K562 (cell line): ENCODE data around the gene GRHPR. TPM values are rescaled to one million over a fixed set of nuclear protein-coding genes. Genes with fewer than 3 reads are reported as not detected.

Source experiments
- CBFA2T3 ChIP-seq: fragments of 450-650 bp; IDR thresholded peaks from 2 replicates; pipeline ENCODE4 v1.6.1; 2017
- CC2D1A ChIP-seq: fragments of 450-650 bp; IDR thresholded peaks from 2 replicates; pipeline ENCODE4 v1.6.1; 2017; ENCODE audit warnings: mild to moderate bottlenecking
- CREBBP ChIP-seq: IDR thresholded peaks from one replicate; pipeline ENCODE4 v1.6.1; 2012; ENCODE audit warnings: low read depth, mild to moderate bottlenecking, control low read depth, inconsistent platforms, low read length
- EP300 ChIP-seq: IDR thresholded peaks from 2 replicates; pipeline ENCODE4 v1.6.1; 2012; ENCODE audit warnings: low read length, improper control_type of control experiment
- HNRNPL ChIP-seq: fragments of 200-400 bp; formaldehyde crosslinking; IDR thresholded peaks from 2 replicates; pipeline ENCODE4 v1.6.1; 2017; ENCODE audit warnings: low read depth, mild to moderate bottlenecking, low read length
- HOXB6 ChIP-seq: fragments of 250-450 bp; sonication (Bioruptor Pico); IDR thresholded peaks from 2 replicates; pipeline ENCODE4 v1.5.1; 2022; ENCODE audit warnings: mild to moderate bottlenecking, borderline replicate concordance
- MCM5 ChIP-seq: fragments of 450-650 bp; IDR thresholded peaks from 2 replicates; pipeline ENCODE4 v1.6.1; 2016; ENCODE audit warnings: low read depth
- NR2C1 ChIP-seq, 2 experiments: fragments of 450-650 bp; IDR thresholded peaks; 2 replicates each; pipeline ENCODE4 v1.6.1; 2017; ENCODE audit warnings: mild to moderate bottlenecking in 2 of 2, antibody characterized with exemption in 1 of 2, inconsistent platforms in 1 of 2, missing compliant biosample characterization in 1 of 2, missing genetic modification characterization in 1 of 2
- PCBP2 ChIP-seq: fragments of 200-400 bp; formaldehyde crosslinking; IDR thresholded peaks from 2 replicates; pipeline ENCODE4 v1.6.1; 2018; ENCODE audit warnings: low read length, low read depth, mild to moderate bottlenecking, moderate library complexity; ENCODE audit not compliant: poor library complexity, severe bottlenecking
- PRMT5 ChIP-seq: sonication (generic); formaldehyde crosslinking; IDR thresholded peaks from 2 replicates; pipeline ENCODE4 v1.5.0; 2020; ENCODE audit warnings: missing genetic modification reagents
- PURB ChIP-seq: sonication (generic); formaldehyde crosslinking; IDR thresholded peaks from 2 replicates; pipeline ENCODE4 v1.9.0; 2021; ENCODE audit warnings: low read depth, mild to moderate bottlenecking, missing genetic modification reagents
- SIN3B ChIP-seq: fragments of 450-650 bp; IDR thresholded peaks from 2 replicates; pipeline ENCODE4 v1.6.1; 2017; ENCODE audit warnings: low read depth, mild to moderate bottlenecking, moderate library complexity
- SP2 ChIP-seq: IDR thresholded peaks from 2 replicates; pipeline ENCODE4 v1.6.1; 2011; ENCODE audit warnings: mild to moderate bottlenecking, low read depth, low read length, moderate library complexity; ENCODE audit not compliant: poor library complexity, severe bottlenecking; ENCODE audit errors: extremely low read depth
- ZFP30 ChIP-seq: fragments of 250-450 bp; sonication (Bioruptor Pico); IDR thresholded peaks from 2 replicates; pipeline ENCODE4 v1.8.0; 2022; ENCODE audit warnings: moderate library complexity, mild to moderate bottlenecking, inconsistent platforms, borderline replicate concordance
- ZNF175 ChIP-seq: fragments of 200-800 bp; sonication (Bioruptor generic); IDR thresholded peaks from 2 replicates; pipeline ENCODE4 v1.6.1; 2016; ENCODE audit warnings: low read depth, mild to moderate bottlenecking, missing genetic modification characterization, missing compliant biosample characterization
- polyA plus RNA-seq, 8 experiments: library from polyadenylated mRNA; depleted of rRNA in 4 of 8; stranded (reverse) in 5 of 8; unstranded in 3 of 8; fragments of >200 nt; fragmentation: Nextera tagmentation in 2 of 8; fragmentation: Illumina TruSeq in 1 of 8; extraction: Ambion mirVana in 2 of 8; extraction: Trizol in 1 of 8; gene quantifications; 2 replicates each; pipeline versions ENCODE4 v1.2.1 to v1.2.3, GENCODE V29; 2011 to 2014; ENCODE audit warnings: inconsistent platforms in 1 of 8, missing spikeins in 1 of 8
- total RNA-seq, 7 experiments: library from RNA; depleted of rRNA in 6 of 7; stranded (reverse); fragments of >200 nt in 6 of 7; fragmentation: Illumina TruSeq in 2 of 7; extraction: Trizol in 2 of 7; gene quantifications; 2 replicates each; pipeline versions ENCODE4 v1.2.1 to v1.2.3, GENCODE V29; 2011 to 2021; ENCODE audit warnings: low replicate concordance in 1 of 7
- TF ChIP-seq, protein P1 (sequence below): fragments of 250-450 bp; sonication (Bioruptor Pico); IDR thresholded peaks from 2 replicates; pipeline ENCODE4 v1.8.0; 2021; ENCODE audit warnings: moderate library complexity, mild to moderate bottlenecking, inconsistent platforms
- TF ChIP-seq, protein P2 (sequence below): fragments of 250-450 bp; sonication (Bioruptor Pico); IDR thresholded peaks from 2 replicates; pipeline ENCODE4 v1.6.1; 2021; ENCODE audit warnings: mild to moderate bottlenecking
- TF ChIP-seq, protein P3 (sequence below): sonication (generic); formaldehyde crosslinking; IDR thresholded peaks from 2 replicates; pipeline ENCODE4 v1.8.0; 2022; ENCODE audit warnings: mild to moderate bottlenecking, missing genetic modification reagents
- TF ChIP-seq, protein P4 (sequence below): fragments of 450-650 bp; IDR thresholded peaks from 2 replicates; pipeline ENCODE4 v1.6.1; 2016; ENCODE audit warnings: low read depth, mild to moderate bottlenecking, moderate library complexity
- TF ChIP-seq, protein P5 (sequence below): IDR thresholded peaks from 2 replicates; pipeline ENCODE4 v1.6.1; 2011; ENCODE audit warnings: borderline replicate concordance, low read depth, mild to moderate bottlenecking, moderate library complexity, low read length; ENCODE audit not compliant: insufficient read depth, poor library complexity, severe bottlenecking

GRHPR gene
- total and polyA plus RNA-seq, 9 of the 15 experiments (the other 6 are each of a cell fraction or from before 2014, with no cell fraction given): 38.9 to 144 (median 120) TPM

DNA sequence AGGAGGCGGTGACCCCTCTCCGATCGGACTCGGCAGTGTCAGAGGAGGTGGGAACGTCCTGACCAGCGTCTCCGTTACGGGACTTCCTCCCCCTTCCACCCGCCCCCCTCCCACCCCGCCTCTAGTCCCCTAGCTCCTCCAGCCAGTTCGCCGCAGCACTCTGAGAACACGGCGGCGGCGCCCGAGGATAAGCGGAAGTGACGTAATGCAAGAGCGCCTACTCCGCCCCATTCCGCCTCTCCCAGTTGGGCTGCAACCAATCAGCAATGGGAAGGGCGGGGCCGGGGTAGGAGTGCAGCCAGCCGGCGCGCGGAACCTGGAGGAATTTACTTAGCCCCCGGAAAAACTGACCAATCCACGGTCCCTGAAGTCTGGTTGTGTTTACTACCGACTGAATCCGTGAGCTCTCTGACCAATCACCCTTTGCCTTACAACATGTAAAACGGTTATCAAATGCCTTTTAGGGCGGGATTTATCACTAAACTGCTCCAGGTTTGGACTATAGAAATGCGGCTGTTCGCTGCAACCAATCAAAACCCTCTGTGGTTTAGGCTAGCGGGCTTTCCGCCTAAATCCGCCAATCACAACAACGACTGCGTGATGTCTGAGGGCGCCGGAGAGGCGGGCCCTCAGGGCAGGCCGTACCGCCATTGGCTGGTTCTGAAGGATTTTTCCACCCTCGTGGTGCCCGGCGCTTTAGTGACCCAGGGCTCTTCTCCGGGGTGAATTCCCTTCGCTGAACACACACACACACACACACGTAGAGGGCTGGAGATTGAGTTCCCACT, 42.9 kb downstream of the GRHPR start, which contains the start of gene ZBTB5 (continued):
- TF ChIP-seq, protein P1, sequence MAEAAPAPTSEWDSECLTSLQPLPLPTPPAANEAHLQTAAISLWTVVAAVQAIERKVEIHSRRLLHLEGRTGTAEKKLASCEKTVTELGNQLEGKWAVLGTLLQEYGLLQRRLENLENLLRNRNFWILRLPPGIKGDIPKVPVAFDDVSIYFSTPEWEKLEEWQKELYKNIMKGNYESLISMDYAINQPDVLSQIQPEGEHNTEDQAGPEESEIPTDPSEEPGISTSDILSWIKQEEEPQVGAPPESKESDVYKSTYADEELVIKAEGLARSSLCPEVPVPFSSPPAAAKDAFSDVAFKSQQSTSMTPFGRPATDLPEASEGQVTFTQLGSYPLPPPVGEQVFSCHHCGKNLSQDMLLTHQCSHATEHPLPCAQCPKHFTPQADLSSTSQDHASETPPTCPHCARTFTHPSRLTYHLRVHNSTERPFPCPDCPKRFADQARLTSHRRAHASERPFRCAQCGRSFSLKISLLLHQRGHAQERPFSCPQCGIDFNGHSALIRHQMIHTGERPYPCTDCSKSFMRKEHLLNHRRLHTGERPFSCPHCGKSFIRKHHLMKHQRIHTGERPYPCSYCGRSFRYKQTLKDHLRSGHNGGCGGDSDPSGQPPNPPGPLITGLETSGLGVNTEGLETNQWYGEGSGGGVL (CRISPR knock-in tag): no peak
- TF ChIP-seq SP2 (peak; percentile 85), MCM5 (no peak), HOXB6 (CRISPR knock-in tag) (no peak), EP300 (peak; percentile 22; the same call in 1 of the 2 replicates), HNRNPL (no peak), PCBP2 (no peak), ZNF175 (CRISPR knock-in tag) (0 out of 2 replicates have a peak, but pooled peaks have one; percentile 69), CBFA2T3 (no peak), PRMT5 (no peak), SIN3B (no peak), PURB (CRISPR knock-in tag) (no peak), NR2C1 (IDR thresholded peaks at IDR 0.05) (no peak), NR2C1 (tag; IDR thresholded peaks at IDR 0.05) (0 out of 2 replicates have a peak, but pooled peaks have one; percentile 53), CC2D1A (peak; percentile 70; the same call in 1 of the 2 replicates), CREBBP (no peak), ZFP30 (CRISPR knock-in tag) (no peak)
- TF ChIP-seq, protein P2, sequence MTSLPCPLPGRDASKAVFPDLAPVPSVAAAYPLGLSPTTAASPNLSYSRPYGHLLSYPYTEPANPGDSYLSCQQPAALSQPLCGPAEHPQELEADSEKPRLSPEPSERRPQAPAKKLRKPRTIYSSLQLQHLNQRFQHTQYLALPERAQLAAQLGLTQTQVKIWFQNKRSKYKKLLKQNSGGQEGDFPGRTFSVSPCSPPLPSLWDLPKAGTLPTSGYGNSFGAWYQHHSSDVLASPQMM (CRISPR knock-in tag): no peak
- TF ChIP-seq, protein P3, sequence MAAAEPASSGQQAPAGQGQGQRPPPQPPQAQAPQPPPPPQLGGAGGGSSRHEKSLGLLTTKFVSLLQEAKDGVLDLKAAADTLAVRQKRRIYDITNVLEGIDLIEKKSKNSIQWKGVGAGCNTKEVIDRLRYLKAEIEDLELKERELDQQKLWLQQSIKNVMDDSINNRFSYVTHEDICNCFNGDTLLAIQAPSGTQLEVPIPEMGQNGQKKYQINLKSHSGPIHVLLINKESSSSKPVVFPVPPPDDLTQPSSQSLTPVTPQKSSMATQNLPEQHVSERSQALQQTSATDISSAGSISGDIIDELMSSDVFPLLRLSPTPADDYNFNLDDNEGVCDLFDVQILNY: no peak
- TF ChIP-seq, protein P4, sequence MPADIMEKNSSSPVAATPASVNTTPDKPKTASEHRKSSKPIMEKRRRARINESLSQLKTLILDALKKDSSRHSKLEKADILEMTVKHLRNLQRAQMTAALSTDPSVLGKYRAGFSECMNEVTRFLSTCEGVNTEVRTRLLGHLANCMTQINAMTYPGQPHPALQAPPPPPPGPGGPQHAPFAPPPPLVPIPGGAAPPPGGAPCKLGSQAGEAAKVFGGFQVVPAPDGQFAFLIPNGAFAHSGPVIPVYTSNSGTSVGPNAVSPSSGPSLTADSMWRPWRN: peak; percentile 35; the same call in 1 of the 2 replicates
- TF ChIP-seq, protein P5, sequence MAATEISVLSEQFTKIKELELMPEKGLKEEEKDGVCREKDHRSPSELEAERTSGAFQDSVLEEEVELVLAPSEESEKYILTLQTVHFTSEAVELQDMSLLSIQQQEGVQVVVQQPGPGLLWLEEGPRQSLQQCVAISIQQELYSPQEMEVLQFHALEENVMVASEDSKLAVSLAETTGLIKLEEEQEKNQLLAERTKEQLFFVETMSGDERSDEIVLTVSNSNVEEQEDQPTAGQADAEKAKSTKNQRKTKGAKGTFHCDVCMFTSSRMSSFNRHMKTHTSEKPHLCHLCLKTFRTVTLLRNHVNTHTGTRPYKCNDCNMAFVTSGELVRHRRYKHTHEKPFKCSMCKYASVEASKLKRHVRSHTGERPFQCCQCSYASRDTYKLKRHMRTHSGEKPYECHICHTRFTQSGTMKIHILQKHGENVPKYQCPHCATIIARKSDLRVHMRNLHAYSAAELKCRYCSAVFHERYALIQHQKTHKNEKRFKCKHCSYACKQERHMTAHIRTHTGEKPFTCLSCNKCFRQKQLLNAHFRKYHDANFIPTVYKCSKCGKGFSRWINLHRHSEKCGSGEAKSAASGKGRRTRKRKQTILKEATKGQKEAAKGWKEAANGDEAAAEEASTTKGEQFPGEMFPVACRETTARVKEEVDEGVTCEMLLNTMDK: no peak
